ENCODE results near the gene ACP6. TPM values are rescaled to one million over a fixed set of nuclear protein-coding genes. Genes with fewer than 3 reads are reported as not detected.
A peak's percentile ranks its signal among the peaks of the same experiment; 100 is the strongest.

The ACP6 gene
- total and polyA plus RNA-seq, 2 donors (not counting 3 experiments of a cell fraction or from before 2014, with no cell fraction given) = 7.1 to 9.4 TPM

DNA sequence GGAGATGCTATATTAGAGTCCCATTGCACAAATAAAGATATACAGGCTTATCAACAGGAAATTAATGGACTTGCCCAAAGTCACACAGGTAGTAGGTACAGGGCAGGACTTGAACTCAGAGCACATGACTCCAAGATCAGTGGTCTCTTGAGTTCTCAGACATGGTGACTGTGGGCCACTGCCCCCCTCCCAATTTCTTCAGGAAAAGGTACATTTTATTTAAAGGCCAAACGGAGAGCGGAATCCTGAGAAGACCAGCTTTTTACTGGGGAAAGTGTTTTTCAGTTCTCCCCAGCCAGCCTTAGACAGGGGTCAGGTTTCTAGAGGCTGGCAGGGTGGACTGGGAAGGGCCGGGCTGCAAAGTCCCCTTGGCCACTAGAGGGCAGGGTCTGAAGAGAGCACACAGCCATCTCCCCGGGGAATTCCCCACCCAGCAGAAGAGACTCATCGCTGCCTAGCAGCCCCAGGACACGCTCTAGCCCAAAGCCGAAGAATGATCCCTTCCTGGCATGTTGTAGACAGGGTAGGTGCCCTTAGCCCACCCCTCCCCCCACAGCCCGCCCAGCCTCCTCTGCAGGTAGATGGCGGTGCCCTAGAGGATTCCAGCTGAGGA lies 29.7 kb downstream of the ACP6 start:
- H4K20me1 ChIP-seq (replicated peaks; ENCODE audit: control insufficient read depth, extremely low read depth, insufficient read depth, low read length) = no peaks in the 10 kb centered on the region
- no peak overlapping the region for H3K4me3 ChIP-seq (replicated peaks in 1 of 3; ENCODE audit: insufficient read depth in 1 of 3, low read depth in 1 of 3, low read length in 3 of 3)
- no peak overlapping the region for H2AFZ ChIP-seq (ENCODE audit: low read depth, low read length)
- POLR2A ChIA-PET = no interaction called here
- DNase-seq (ENCODE audit: low read depth, low spot score) (peak; percentile 60), FAIRE-seq (peak; percentile 91)
- H3K4me1 ChIP-seq (ENCODE audit: control insufficient read depth, extremely low read depth, insufficient read depth, low read length) = no peaks in the 10 kb centered on the region
- no peaks in the 10 kb centered on the region for H3K79me2 ChIP-seq (ENCODE audit: control insufficient read depth, insufficient read depth, low read length)
- no peaks in the 10 kb centered on the region for H3K36me3 ChIP-seq (ENCODE audit: control insufficient read depth in 2 of 2, extremely low read depth in 1 of 2, insufficient read depth in 2 of 2, low read length in 2 of 2)
- H3K27me3 ChIP-seq (ENCODE audit: control insufficient read depth in 2 of 2, insufficient read depth in 2 of 2, low read length in 2 of 2) = no peaks in the 10 kb centered on the region
- H3K9me3 ChIP-seq (replicated peaks; ENCODE audit: control insufficient read depth, insufficient read depth, low read length) = no peaks in the 10 kb centered on the region
- CTCF ChIA-PET = interaction anchor here (0.7 to 3.7 kb wide), 13 partner anchors 23 to 367 kb away, joined by 3 to 68 read pairs (median 5); partner anchors contain the start of gene ACP6
- no peaks in the 10 kb centered on the region for H3K9me1 ChIP-seq (replicated peaks; ENCODE audit: control insufficient read depth, extremely low read depth, insufficient read depth, low read length)
- H3K9ac ChIP-seq (replicated peaks; ENCODE audit: extremely low read depth, insufficient read depth, low read length) = no peak overlapping the region
- BruUV-seq (replicated peaks) = no TSS peak
- dilution Hi-C loops (cut with MboI; ENCODE audit: extremely low pct_ligation_motif_present, low sequenced_read_pairs) (no loop called here), intact Hi-C loops (cut with micrococcal nuclease) (loop anchor here (1.0 kb wide), 4 partner anchors 12 to 252 kb away; partner anchors contain the start of gene ACP6)
- H3K4me2 ChIP-seq (ENCODE audit: insufficient read depth, low read length) = no peak overlapping the region
- no peak for TF ChIP-seq FOS (IDR thresholded peaks at IDR 0.05; ENCODE audit: borderline replicate concordance, insufficient read depth, low read length)
- TF ChIP-seq, protein P1, sequence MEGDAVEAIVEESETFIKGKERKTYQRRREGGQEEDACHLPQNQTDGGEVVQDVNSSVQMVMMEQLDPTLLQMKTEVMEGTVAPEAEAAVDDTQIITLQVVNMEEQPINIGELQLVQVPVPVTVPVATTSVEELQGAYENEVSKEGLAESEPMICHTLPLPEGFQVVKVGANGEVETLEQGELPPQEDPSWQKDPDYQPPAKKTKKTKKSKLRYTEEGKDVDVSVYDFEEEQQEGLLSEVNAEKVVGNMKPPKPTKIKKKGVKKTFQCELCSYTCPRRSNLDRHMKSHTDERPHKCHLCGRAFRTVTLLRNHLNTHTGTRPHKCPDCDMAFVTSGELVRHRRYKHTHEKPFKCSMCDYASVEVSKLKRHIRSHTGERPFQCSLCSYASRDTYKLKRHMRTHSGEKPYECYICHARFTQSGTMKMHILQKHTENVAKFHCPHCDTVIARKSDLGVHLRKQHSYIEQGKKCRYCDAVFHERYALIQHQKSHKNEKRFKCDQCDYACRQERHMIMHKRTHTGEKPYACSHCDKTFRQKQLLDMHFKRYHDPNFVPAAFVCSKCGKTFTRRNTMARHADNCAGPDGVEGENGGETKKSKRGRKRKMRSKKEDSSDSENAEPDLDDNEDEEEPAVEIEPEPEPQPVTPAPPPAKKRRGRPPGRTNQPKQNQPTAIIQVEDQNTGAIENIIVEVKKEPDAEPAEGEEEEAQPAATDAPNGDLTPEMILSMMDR (IDR thresholded peaks at IDR 0.05; ENCODE audit: extremely low read depth in 1 of 2, insufficient read depth in 1 of 2, low read depth in 1 of 2, low read length in 2 of 2) = peak; percentile 94 to 96
- TF ChIP-seq, protein P2, sequence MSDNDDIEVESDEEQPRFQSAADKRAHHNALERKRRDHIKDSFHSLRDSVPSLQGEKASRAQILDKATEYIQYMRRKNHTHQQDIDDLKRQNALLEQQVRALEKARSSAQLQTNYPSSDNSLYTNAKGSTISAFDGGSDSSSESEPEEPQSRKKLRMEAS (IDR thresholded peaks at IDR 0.05; ENCODE audit: insufficient read depth, insufficient read length) = no peak
- H3K27ac ChIP-seq (ENCODE audit: insufficient read depth, low read depth, low read length) = no peak overlapping the region

DNA sequence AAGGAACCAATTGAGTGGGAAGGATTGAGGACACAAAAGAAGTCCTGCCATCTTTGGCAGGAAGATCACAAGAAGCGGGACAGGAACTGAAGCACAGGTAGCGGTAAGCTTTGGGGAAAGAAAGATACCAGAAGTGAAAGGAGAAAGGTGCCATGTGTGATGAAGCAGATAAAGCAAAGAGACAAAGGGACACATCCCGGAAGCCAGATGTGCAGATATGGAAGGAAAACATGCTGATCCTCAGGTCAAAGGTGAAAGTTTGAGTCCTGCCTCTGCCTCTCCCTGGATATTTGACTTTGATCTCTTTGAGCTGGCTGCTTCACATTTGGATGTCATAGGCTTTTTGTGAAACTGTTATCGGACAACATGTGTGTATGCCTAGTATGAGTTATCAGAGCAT lies 34.0 kb downstream of the ACP6 start:
- intact Hi-C loops (cut with micrococcal nuclease) (no loop called here), dilution Hi-C loops (cut with MboI; ENCODE audit: extremely low pct_ligation_motif_present, low sequenced_read_pairs) (no loop called here)
- H3K27ac ChIP-seq (ENCODE audit: insufficient read depth, low read depth, low read length) = no peak overlapping the region
- no peaks in the 10 kb centered on the region for H3K36me3 ChIP-seq (ENCODE audit: control insufficient read depth in 2 of 2, extremely low read depth in 1 of 2, insufficient read depth in 2 of 2, low read length in 2 of 2)
- H2AFZ ChIP-seq (ENCODE audit: low read depth, low read length) = no peak overlapping the region
- no peaks in the 10 kb centered on the region for H3K27me3 ChIP-seq (ENCODE audit: control insufficient read depth in 2 of 2, insufficient read depth in 2 of 2, low read length in 2 of 2)
- H3K4me3 ChIP-seq (replicated peaks in 1 of 3; ENCODE audit: insufficient read depth in 1 of 3, low read depth in 1 of 3, low read length in 3 of 3) = no peak overlapping the region
- no peak overlapping the region for H3K4me2 ChIP-seq (ENCODE audit: insufficient read depth, low read length)
- CTCF ChIA-PET = interaction anchor here (0.8 to 3.9 kb wide), 4 partner anchors 9 to 256 kb away, joined by 3 to 25 read pairs (median 7); no protein-coding TSS in a partner anchor
- H4K20me1 ChIP-seq (replicated peaks; ENCODE audit: control insufficient read depth, extremely low read depth, insufficient read depth, low read length) = no peaks in the 10 kb centered on the region
- H3K9me1 ChIP-seq (replicated peaks; ENCODE audit: control insufficient read depth, extremely low read depth, insufficient read depth, low read length) = no peaks in the 10 kb centered on the region
- BruUV-seq (replicated peaks) = no TSS peak
- DNase-seq (ENCODE audit: low read depth, low spot score) (no peak), FAIRE-seq (no peak)
- H3K9me3 ChIP-seq (replicated peaks; ENCODE audit: control insufficient read depth, insufficient read depth, low read length) = no peaks in the 10 kb centered on the region
- no peak overlapping the region for H3K9ac ChIP-seq (replicated peaks; ENCODE audit: extremely low read depth, insufficient read depth, low read length)
- TF ChIP-seq JUN (IDR thresholded peaks at IDR 0.05; ENCODE audit: borderline replicate concordance, insufficient read depth, insufficient read length, low read depth) (no peak), POLR2A (IDR thresholded peaks at IDR 0.05; ENCODE audit: low read depth, low read length) (no peak), GATA2 (IDR thresholded peaks at IDR 0.05; ENCODE audit: insufficient read depth, insufficient read length, low read depth, low read length) (no peak), MYC (IDR thresholded peaks at IDR 0.05; ENCODE audit: low read depth, low read length) (no peak), EZH2 (IDR thresholded peaks at IDR 0.05; ENCODE audit: borderline replicate concordance, low read depth, low read length, severe bottlenecking) (no peak), POLR2AphosphoS5 (IDR thresholded peaks at IDR 0.05; ENCODE audit: insufficient read depth, low read depth, low read length) (no peak), FOS (IDR thresholded peaks at IDR 0.05; ENCODE audit: borderline replicate concordance, insufficient read depth, low read length) (no peak)
- TF ChIP-seq, protein P2 (IDR thresholded peaks at IDR 0.05; ENCODE audit: insufficient read depth, insufficient read length) = no peak
- TF ChIP-seq, protein P1 (IDR thresholded peaks at IDR 0.05; ENCODE audit: extremely low read depth in 1 of 2, insufficient read depth in 1 of 2, low read depth in 1 of 2, low read length in 2 of 2) = no peak
- no peaks in the 10 kb centered on the region for H3K79me2 ChIP-seq (ENCODE audit: control insufficient read depth, insufficient read depth, low read length)
- POLR2A ChIA-PET = no interaction called here
- H3K4me1 ChIP-seq (ENCODE audit: control insufficient read depth, extremely low read depth, insufficient read depth, low read length) = no peaks in the 10 kb centered on the region
